ENCODE data around the gene FGFR3. TPM values are rescaled to one million over a fixed set of nuclear protein-coding genes. Genes with fewer than 3 reads are reported as not detected.
"Not testable (repeated sequence)": the region's sequence is repeated elsewhere in the genome, so short reads cannot be mapped to it uniquely, and the experiment has no call there.

FGFR3 gene
- total RNA-seq, 1 experiment from 2014 or later, result 1.9 TPM

DNA sequence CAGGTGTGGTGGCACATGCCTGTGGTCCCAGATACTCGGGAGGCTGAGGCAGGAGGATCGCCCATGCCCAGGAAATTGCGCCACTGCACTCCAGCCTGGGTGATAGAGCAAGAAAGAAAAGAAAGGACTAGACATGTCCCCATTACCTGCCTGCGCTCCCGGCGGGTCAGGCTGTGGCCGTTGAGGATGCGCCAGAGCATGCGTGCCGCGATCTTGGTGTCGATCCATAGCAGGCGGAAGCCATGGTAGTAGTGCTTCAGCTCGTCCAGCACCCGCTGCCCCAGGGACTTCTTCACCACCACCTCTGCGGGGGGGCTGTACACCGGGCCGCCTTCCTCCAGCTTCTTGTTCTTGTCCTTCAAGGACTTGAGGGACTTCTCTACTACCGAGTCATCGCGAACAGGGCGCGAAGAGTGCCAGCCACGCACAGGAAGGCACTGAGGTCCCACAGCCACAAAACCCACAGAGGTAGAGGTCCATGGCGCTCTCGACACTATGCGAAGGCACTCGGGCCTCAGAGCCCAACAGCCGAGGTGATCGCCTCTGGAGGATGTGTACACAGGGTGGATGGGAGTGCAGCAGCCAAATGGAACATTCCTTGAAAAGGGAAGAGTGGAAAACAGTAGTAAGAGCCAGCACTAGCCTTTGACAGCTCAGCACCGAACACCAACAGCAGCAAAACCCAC is 48.3 kb downstream of the FGFR3 start:
- no peak for DNase-seq (ENCODE audit: low read depth)

DNA sequence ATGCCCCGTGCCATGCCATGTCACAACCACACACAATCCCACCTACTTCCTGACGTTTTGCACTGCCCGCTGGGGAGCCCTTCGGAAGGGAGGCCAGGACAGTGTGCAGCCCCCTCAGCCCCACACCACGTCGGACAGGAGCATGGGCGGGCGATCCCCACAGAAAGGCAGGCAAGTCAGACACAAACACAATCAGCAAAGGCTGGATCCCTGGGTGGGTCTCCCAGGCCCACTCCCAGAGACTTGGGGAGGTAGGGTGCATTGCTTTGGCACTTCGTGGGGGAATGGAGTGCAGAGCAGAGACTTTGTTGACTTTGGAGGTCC is 48.8 kb downstream of the FGFR3 start:
- DNase-seq (ENCODE audit: low read depth), result no peak

DNA sequence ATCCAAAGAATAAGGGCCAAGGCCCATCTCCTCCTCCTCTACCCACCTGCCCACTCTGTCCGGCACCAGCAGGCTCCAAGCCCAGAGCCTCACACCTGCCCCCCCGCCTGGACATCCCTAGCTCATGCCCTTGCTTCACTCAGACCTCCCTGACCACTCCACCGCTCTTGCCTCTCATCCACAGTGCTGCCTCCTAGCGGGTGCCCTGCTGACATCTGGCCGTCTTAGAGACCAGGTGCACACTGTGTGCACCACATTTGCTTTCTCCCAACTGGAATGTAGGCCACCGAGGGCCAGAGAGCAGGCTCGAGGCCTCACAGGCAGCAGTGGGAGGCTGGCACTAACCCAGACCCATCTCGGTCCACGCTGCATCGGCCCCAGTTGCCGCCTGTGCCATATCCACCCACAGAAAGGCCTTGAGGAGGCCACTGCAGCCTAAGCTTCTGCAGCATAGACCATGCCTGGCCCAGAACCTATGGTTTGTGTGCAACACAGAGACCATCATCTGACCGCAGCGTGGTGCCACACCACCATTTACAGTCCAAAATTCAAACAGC is 49.3 kb downstream of the FGFR3 start:
- no peak for DNase-seq (ENCODE audit: low read depth)

DNA sequence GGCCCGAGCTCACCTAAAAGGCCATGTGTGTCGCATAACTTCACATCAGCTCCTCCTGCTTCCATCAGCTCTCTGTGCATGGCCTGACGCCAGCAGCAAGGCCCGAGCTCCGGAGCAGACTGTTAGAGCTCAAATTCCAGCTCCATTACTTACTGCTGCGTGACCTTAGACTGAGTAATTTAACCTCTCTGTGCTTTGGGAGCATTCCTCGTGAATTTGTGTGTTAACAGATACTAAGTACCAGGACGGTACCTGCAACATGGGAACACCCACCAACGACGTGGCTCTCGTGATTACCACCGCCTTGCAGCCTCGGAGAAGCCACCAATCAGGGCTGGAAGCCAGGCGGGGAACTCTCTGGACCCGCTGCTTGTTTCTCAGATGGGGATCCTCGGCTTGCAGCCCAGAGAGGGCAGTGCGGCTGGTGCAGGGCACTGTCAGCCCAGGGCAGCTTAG is 49.9 kb downstream of the FGFR3 start:
- peak; percentile 83 for DNase-seq (ENCODE audit: low read depth)

DNA sequence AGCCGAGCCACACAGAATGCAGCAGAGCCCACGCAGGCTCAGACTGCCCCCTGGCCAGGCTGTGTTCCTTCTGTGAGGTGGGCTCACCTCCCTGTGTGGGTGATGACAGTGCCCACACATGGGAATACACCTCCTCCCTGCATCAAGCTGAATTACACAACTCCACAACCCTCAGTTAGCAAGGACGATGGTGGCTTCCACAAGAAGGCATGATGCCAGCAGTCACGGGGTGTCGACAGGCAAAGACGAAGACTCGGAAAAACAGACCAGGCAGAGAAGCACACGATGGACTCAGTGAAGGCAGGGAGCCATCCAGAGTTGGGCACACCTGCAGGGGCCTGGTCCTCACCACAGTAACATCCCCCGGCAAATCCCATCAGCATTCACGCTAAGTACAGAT is 50.8 kb downstream of the FGFR3 start:
- no peak for DNase-seq (ENCODE audit: low read depth)

DNA sequence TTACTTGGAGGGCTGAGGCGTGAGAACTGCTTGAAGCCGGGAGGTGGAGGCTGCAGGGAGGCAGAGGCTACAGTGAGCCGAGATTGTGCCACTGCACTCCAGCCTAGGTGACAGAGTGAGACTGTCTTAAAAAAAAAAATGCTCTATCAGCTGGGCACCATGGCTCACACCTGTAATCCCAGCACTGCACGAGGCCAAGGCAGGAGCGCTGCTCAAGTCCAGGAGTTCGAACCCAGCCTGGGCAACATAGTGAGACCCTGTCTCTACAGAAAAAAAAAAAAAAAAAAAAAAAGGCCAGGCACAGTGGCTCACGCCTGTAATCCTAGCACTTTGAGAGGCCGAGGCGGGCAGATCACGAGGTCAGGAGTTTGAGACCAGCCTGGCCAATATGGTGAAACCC is 51.5 kb downstream of the FGFR3 start:
- DNase-seq (ENCODE audit: low read depth), result not testable (repeated sequence)

DNA sequence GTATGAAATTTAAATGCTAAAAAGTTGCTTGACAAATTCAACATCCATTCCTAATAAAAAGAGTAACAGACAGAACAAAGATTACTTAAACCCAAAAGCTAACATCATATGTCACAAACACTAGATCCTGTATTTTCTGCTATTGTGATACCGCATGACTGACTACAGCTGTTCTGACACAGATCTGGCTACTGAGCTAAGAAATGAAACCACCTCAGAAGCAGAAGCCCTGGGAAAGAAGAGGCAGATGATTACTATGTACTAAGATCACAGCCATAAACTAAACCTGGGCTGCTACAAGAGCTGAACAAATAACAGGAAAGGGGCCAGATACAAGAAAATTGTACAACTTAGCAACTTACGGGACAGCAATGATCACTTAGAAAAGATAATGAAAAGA is 53.5 kb downstream of the FGFR3 start:
- DNase-seq (ENCODE audit: low read depth), result no peak

DNA sequence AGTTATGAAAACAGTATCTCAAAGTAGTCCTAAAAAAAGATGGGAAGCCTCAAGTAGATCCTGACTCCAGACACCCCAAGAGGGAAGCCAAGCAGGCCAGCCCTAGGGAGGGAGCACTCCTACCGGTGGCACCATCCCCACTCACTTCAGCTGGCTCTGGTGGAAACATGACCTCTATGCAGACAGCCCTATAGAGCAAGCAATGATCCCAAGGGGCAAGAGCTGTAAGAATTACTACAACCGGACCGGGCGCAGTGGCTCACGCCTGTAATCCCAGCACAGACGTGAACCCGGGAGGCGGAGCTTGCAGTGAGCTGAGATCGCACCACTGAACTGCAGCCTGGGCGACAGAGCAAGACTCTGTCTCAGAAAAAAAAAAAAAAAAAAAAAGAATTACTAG is 57.2 kb downstream of the FGFR3 start:
- DNase-seq (ENCODE audit: low read depth), result no peak

DNA sequence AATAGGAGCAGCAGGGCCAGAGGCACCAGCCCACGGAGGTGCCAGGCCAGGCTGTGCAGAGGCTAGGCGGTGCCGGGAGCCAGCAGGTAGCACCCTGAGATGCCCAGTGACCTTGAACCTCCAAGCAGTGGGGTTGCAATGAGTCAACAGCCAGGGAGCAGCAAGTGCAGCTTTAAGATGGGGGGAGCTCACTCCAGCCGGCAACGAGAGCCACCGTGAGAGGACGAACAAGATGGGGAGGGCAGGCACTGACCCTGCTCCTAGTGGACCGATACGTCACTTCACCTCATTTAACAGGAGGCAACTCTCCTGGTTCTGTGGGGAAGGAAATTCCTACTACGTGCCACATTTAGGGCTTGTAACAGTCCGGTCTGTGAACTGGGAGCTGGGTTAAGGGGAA is 58.1 kb downstream of the FGFR3 start:
- no peak for DNase-seq (ENCODE audit: low read depth)

DNA sequence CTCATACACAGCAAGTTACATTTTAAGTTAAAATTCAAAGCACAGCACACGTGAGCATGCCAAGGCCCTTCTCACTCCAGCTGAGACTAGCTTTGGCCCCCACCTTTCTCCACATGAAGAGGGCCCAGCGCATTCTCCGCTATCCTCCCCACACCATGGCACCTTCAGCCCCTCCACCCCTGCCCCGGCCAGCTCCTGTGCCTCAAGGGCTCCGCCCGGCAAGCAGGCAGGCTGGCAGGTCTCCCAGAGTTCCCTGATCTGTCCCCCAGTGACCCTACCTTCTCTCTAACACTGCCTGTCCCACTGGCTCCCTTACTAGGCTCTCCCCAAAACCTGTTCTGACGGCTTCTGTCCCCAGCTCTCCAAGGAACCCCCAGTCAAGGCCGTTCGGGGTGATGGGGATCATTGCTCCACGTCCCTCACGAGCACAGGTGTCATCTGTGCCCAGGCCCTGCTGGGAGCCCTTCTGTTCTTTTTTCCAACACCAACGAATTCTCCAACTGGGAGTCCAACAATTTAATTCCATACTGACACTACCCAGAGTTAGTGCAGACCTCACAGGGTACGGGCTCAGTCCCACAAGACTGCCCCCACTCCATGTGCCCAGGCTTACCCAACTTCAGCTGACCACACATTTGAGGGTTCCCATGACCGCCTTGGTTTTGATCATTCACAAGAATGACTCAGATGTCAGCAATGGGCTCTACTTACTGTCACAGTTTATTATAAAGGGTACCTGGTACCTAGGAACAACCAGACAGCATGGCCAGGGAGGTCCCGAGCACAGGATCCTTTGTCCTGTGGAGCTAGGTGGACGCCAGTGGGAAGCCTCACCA is 58.7 kb downstream of the FGFR3 start:
- DNase-seq (ENCODE audit: low read depth), result peak; percentile 61

DNA sequence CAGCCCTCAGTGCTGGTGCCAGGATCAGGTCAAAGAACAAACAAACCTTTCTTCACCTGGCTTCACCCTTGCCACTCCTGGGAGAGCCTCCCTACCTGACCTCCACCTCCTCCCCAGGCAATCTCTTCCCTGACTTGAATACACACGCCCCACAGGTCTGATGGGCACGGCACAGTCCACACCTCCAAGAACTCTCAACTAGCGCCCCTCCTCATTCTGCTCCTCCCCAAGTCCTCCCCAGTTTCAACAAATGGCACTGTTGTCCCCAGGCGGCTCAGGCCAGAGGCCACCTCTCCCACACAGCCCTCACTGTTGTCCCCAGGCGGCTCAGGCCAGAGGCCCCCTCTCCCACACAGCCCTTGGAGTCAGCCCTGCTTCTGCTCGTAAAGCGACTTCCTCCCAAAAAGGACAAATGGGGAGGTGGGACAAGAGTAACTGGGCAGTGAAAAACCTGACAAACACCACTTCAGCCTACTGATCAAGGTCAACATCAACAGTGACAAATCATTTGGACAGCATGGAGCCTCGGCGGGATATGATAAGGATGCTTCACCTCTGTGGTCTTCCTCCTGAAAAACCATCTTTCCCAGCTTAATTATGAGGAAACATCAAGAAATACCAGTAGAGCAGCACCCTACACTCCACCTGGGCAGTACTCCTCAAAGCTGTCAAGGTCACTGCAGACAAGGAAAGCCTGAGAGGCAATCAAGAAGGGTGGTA is 60.0 kb downstream of the FGFR3 start:
- DNase-seq (ENCODE audit: low read depth), result no peak

DNA sequence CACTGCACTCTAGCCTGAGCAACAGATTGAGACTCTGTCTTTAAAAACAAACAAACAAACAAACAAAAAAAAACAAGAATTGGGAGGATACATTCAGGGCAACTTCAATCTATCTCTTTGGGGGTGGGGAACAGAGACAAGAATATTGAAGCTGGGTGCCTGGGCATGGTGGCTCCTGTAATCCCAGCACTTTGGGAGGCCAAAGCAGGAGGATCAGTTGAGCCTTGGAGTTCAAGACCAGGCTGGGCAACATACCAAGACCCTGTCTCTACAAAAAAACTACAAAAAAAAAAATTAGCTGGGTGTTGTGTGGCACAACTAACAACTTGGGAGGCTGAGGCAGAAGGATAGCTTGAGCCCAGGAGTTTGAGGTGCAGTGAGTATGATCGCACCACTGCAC is 61.7 kb downstream of the FGFR3 start:
- DNase-seq (ENCODE audit: low read depth), result no peak

DNA sequence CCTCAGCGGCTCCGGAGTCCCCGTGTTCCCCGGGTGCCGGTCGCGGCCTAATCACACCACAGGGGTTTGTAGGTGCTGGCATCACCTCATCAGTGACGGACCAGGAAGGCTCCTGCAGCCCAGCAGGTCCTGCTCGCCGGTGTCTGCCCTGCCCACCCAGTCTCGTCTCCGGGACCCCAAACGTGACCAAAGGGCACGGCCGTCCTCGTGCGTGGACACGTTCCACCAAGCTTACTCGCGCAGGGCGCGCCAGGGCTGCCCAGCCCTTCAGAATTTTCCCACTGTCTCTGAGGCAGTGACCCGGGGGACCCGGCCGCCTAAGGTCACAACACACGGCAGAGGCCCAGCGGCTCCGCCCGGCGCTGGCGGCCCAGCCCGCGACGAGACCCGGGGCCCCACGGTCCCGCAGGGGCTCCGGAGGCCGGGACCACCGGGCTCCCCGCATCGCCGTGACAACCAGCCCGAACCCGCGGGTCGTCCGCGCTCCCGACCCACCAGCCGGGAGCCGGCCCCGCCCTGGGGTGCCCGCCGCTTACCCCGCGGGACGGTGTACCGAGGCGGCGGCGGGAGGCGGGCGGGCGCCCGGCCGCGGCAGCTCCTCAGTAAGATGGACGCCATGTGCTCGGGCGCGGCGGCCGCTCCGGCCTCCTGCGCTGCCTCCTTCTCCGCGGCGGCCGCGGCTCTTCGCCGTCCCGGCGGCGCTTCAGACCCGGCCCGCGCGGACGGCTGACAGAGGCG is 62.4 kb downstream of the FGFR3 start:
- no peak for DNase-seq (ENCODE audit: low read depth)

DNA sequence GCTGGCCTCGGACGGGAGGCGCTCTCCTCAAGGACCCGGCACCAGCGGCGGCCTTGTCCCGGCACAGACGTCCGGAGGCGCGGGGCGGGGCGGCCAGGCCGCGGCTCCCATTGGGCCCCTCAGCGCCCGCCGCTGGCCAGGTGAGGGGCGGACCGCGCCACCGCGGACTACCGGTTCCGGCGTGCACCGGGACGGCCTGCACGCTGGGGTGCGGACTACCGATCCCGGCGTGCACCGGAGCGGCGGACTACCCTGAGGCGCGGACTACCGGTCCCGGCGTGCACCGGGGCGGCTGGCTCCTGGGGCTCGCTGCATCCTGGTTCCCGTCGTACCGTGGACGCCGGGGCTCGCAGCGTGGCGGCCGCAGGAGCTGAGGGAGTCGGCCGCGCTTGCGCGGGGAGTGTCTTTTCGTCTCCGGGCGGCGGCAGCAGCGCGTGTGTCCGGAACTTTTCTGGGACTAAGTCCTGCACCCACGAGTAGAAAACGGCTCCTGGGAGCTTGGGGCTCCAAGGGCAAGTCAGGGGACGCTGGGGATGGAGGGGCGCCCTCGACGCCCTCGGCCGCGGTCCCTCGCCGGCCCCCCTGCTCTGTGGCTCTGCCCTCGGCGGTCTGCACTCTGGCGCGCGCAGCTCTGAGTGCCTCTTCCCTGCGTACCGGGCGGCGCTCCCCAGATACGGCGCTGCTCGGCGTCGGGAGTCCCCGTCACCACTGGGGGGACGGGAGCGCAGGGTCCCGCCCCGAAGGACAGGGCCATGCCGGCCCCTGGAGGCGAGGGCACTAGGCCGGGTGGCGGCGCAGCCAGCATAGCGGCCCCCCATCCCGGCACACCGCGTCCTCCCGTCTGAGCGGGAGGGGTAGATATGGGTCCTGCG is 63.2 kb downstream of the FGFR3 start, which contains the start of gene LETM1:
Gene LETM1, minus strand, starts transcription at position 86 of the 872 bp plus-strand sequence. CDS start 206 bp downstream, outside the sequence.
- peak; percentile 94 for DNase-seq (ENCODE audit: low read depth)

DNA sequence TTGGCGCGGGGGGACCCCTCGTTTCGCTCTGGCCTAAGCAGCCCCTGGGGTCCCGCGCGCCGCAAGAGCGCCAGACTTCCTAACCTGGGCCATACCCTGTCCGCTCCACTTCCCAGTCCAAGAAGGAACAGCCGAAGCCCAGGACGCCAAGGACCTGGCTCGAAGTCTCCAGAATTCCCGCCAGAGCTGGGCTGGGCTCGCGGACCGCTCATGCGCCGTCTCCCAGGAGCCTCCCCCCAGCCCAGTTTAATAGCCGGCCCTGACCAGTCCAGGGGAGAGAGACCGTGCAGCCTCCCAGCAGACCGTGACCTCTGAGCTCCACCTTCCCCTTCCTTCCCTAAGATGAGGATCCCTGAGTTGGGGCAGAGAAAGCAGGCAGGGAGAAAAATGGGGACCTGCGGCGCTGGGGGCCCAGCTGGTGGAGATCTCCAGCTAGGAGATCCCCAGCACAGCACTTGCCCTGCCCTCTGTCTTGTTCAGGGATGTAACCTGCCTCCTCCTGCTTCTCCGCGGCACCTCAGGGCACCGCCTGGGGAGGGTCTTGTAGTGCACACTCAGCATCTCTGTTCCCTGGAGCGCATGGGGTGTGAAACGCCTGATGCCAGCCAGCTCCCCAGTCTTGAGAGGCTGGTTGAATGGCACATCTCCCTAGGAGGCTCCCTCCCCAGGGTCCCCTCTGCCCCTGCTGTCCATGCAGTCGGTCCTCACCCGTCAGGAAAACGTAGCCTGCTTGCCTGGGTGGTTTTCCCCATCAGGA is 64.0 kb downstream of the FGFR3 start:
- DNase-seq (ENCODE audit: low read depth), result peak; percentile 38

DNA sequence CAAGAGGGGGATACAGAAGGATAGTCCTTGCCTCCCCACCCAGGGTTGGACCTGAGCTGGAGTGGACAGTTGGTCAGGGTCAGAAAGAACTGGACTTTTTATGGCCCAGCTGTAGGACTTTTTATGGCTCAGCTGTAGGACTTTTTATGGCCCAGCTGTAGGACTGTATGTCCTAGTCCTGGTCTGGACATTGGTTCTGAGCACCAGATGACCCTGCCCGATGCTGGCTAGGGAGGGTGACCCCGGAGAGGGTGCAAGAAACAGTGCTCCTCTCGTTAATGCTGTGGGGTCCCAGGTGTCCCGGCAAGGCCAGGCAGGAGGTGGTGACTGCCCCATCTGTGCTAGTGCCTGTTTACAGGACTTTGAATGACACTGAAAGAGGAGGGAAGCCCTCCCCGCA is 64.8 kb downstream of the FGFR3 start:
- no peak for DNase-seq (ENCODE audit: low read depth)
